ENCODE results near the gene LRIG3.
"Not testable (repeated sequence)": the region's sequence is repeated elsewhere in the genome, so short reads cannot be mapped to it uniquely, and the experiment has no call there.

Gene LRIG3

DNA sequence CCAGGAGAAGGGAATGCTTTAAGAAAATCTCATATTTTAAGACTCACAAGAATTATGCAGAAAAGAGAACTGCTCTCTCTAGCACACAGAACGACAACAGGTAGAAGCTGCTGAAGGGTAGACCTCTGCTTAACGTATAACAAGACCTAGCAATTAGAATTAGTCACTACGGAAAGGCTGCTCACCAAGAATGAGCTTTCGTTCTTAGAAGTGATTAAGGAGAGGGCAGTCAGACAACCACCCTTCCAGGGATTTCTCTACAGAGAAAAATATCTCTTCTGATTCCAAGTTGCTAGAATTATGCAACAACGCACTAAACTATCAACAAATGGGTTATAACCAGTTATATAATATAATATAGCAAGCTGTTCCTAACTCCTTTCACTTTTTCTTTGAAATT is 18.6 kb downstream of the LRIG3 start:
- DNase-seq (ENCODE audit: low spot score): no peak

DNA sequence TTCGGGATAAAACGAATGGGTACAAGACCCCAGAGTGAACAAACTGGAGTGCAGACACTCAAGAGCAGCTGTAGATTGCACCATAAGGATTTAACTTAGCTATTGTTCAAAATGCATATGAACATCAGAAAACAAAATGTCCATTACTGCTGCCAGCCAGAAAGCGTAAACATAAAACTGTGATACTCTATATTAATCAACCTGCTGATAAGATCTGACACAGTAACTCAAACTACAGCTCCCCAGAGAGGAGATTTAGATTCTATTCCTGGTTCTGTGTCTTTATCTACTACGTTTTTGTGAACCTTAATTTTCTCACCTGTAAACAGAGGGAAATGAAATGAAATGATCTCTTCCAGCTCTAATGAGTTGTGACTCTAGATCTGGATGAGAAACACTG is 22.3 kb downstream of the LRIG3 start:
- no peak for DNase-seq (ENCODE audit: low spot score)

GRCh38 chr12:58896278-58896677 is 24.0 kb downstream of the LRIG3 start:
- DNase-seq (ENCODE audit: low spot score): no peak

DNA sequence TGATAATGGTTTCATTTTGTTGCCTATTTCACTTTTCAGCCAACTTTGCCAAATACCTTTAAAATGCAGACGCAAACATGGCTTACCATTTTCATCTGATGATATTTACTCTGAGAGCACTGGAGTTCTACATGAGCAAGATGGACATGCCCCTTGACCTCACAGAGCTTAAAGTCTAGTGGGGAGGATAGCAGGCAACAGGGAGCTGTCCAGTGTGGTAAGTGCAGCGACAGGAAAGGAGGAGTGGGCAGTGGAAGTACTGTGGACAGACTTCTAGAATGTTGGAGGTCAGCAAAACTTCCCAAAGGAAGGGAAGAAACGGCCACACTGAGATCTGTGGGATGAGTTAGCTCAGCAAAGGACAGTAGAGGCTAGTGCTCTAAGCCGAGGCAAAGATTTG is 25.3 kb downstream of the LRIG3 start:
- no peak for DNase-seq (ENCODE audit: low spot score)

DNA sequence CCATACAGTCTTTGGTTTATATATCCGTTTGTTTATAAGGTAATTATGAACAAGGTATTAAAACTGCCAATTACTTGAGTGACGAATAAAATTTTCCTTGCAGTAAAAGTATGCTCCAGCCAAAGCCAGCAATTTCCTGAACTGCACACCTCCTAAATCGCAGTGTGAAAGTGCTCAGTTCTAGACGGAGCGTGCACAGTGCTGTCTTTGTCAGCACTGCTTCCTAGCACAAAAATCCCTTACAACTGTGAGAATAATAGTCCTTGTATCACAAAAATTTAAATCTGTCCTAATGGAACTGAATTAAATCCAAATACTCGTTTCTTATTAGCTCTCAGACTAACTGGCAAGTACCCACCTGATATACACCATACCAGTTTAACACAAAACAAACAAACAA is 26.3 kb downstream of the LRIG3 start:
- no peak for DNase-seq (ENCODE audit: low spot score)

- no peak for DNase-seq (ENCODE audit: low spot score)
Measured at GRCh38 chr12:58893495-58893894, 26.8 kb downstream of the LRIG3 start.

GRCh38 chr12:58889557-58889956 is 30.7 kb downstream of the LRIG3 start:
- no peak for DNase-seq (ENCODE audit: low spot score)

GRCh38 chr12:58888131-58888783 is 32.0 kb downstream of the LRIG3 start:
- DNase-seq (ENCODE audit: low spot score): peak; percentile 45

GRCh38 chr12:58887068-58887467 is 33.2 kb downstream of the LRIG3 start:
- DNase-seq (ENCODE audit: low spot score): no peak

- no peak for DNase-seq (ENCODE audit: low spot score)
Measured at GRCh38 chr12:58886474-58886873, 33.8 kb downstream of the LRIG3 start.

DNA sequence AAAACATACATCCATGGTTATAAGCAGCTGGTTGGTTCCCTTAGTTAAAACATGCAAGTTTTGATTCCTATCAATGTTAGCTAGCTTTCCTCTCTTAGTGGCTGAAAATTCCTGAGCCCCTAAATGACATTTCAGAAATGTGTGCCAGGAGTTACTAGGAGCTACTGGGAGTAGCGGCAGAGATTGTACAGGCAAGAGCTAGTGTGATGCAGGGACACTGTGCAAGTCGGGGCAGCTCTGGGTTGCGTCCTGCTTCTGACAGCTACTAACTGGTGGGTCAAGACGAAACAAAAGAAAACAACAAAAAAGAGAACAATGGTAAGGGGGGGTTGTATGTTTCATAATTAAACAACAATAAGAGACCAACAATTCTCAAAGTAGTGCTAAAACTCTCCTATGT is 35.4 kb downstream of the LRIG3 start:
- DNase-seq (ENCODE audit: low spot score): no peak

DNA sequence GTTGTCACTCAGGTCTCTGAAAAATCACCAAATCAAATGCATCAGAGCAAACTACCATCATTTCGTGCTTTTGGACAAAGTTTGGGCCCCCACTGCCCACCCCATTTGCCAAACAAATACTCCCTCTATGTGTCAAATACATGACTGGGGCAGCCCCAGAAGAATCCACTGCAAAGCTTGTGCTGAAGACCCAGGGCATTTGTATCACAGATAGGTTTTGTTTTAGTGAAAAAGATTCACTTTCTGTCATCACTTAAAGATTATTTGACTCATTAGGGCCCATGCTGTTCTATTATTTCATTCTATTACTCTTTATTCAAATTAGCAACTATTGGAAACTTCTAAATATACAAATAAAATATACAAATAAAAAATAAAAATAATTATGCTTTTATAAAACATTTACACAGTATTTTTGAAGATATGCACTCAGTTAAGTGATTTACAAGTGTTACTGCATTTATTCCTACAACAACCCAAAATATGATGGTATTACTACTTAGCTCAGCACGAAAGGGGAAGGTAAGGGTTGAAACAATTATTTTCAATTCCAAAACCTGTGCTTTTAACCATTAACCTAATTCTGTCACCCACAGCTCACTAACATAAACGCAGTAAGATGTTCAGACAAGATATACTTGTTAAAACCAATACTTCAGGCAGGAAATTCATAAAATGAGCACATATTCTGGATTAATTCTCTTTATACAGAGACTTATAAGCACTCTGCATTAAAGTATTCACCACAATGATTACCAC is 36.5 kb downstream of the LRIG3 start:
- DNase-seq (ENCODE audit: low spot score): no peak

GRCh38 chr12:58882826-58883225 is 37.5 kb downstream of the LRIG3 start:
- DNase-seq (ENCODE audit: low spot score): no peak

DNA sequence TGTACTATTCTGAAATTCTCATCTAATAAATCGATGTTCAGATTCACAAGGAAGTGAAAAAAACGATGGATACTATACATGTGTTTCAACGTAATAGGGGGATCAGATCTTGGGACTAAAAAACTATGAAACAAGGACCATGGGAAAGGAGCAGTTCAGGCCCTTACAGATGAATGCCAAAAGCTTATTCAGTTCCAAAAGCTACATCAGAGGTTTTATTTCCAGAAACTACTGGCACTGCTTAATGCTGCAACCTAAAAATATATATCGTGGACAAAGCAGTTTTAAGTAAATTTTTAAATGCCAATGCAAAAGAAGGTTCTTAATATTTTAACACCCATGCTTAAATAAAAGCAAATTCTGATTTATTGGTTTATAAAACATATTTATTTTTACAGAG is 38.5 kb downstream of the LRIG3 start:
- no peak for DNase-seq (ENCODE audit: low spot score)

DNA sequence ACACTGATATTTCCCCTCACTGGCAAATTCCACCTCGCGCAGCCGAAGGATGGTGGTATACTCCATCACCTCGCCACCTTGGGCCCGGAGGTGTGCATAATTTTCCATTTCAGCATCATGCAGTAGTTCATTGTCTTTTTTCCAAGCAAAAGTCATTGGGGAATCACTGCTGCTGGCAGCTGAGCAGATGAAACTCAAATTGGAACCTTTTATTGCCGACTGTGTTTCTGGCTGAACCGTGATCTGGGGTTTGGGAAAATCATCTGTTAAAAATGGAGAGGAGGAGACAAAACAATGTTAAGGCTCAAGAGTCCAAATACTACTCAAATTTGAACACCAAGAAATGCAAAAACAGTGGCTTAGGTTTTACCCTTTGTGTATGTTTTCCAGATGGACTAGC is 39.7 kb downstream of the LRIG3 start:
- no peak for DNase-seq (ENCODE audit: low spot score)

DNA sequence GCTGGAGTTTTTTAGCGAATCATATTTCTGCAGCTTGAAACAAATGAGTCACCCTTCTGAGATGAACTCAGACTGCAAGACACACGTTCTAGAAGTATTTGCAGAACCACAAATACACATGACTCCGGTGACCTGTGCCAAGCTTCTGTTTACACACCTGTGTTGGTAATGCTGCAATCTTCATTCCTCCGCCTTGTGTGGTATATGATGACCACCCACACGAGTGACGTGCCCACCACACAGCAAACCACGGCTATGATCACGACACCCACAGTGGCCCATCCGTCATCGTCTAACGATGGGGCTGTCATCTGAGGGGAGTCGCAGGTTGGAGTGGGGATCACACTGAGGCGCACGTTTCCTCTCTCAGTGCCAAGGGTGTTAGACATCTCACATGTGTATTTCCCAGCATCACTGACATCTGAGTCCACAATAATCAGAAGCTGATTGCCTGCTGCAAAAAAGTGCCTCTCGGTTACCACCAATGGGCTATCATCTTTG is 43.0 kb downstream of the LRIG3 start:
- peak; percentile 54 for DNase-seq (ENCODE audit: low spot score)

DNA sequence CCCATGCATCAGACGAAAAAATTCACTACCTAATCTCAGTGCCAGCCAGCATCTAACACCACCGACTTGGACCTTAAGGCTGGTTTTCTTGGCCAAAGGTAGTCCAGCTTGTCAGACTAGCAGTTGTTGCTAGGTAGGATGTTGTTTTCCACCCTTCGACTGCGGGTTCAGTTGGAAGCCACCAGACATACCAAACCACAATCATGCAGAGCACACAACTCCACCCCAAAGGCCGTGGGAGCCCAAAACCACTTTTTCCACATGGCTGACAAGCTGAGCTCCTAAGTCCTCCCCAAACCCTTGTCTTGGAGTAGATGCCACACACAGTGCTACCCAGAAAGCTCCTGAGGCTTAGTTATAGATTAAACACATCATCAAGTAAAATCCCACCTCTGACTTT is 46.8 kb downstream of the LRIG3 start:
- DNase-seq (ENCODE audit: low spot score): no peak

- no peak for DNase-seq (ENCODE audit: low spot score)
Measured at GRCh38 chr12:58871556-58871955, 48.7 kb downstream of the LRIG3 start.

DNA sequence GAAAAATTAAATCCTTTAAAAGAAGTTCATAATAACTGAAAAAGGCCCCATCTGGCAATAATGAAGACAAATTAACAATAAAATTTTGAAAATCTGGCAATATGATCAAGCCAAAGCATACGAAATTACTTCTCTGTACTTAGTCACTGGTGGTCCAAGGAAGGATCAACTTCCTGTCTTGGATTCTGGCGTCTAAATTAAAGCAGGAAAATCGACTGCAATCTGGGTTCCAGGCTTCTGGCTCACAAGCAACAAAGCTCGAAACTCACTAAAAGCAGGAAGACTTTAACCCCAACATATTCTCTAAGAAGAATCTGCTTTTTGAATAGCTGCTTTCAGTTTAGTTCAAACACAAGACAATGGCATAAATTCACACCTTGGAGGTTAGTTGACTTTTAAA is 49.7 kb downstream of the LRIG3 start:
- DNase-seq (ENCODE audit: low spot score): no peak

DNA sequence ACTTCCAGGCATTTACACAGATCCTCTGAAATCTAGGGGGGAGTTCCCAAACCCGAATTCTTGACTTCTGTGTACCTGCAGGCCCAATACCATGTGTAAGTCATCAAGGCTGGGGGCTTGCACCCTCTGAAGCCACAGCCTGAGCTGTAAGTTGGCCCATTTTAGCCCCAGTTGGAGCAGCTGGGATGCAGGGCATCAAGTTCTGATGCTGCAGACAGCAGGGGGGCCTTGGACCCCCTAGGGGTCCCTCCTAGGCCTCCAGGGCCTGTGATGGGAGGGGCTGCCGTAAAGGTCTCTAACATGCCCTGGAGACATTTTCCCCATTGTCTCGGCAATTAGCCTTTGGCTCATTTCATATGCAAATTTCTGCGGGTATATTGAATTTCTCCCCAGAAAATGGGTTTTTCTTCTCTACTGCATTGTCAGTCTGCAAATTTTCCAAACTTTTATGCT is 59.5 kb downstream of the LRIG3 start:
- DNase-seq (ENCODE audit: low spot score): no peak

DNA sequence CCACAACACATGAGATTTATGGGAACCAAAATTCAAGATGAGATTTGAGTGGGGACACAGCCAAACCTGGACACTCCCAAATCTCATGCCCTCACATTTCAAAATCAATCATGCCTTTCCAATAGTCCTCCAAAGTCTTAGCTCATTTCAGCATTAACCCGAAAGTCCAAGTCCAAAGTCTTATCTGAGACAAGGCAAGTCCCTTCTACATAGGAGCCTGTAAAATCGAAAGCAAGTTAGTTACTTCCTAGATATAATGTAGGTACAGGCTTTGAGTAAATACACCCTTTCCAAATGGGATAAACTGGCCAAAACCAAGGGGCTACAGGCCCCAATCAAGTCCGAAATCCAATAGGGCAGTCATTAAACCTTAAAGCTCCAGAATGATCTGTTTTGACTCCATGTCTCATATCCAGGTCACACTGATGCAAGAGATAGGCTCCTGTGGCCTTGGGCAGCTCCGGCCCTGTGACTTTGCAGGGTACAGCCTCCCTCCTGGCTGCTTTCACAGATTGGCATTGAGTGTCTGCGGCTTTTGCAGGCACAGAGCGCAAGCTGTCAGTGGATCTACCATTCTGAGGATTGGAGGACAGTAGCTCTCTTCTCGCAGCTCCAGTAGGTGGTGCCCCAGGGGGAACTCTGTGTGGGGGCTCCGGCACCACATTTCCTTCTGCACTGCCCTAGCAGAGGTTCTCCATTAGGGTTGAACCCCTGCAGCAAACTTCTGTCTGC is 60.1 kb downstream of the LRIG3 start:
- DNase-seq (ENCODE audit: low spot score): no peak

GRCh38 chr12:58858030-58858429 is 62.3 kb downstream of the LRIG3 start:
- DNase-seq (ENCODE audit: low spot score): no peak

DNA sequence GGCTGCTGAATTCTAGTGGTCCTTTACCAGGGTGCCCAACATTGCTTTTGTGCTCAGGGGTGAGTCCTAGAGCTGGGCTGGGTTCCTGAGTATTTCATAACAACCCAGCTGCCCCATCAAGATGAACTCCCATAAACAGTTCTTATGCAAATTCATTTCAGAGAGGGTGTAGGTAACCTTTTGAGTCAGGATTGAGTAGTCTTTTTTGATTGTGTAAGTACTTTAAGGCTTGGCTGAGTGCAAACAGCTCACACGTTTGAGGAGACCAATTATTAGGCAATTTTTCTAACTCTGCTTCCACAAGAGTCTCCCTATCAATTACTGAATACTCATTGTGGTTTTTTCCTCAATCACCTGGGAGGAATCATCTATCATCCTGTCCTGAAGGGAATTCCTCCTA is 63.1 kb downstream of the LRIG3 start:
- not testable (repeated sequence) for DNase-seq (ENCODE audit: low spot score)

All from AG08396 (cell line).